K562 (cell line): ENCODE data around the gene ZNF564. TPM values are rescaled to one million over a fixed set of nuclear protein-coding genes. Genes with fewer than 3 reads are reported as not detected.

Experiments
- NR2C2 ChIP-seq, 2 experiments: fragments of 200-800 bp in 1 of 2; sonication (Bioruptor generic) in 1 of 2; sonication (generic) in 1 of 2; formaldehyde crosslinking in 1 of 2; IDR thresholded peaks; 2 replicates each; pipeline versions ENCODE4 v1.6.1 to v1.8.0; 2016 to 2022; ENCODE audit warnings: mild to moderate bottlenecking in 1 of 2, missing compliant biosample characterization in 1 of 2, missing genetic modification characterization in 1 of 2, missing genetic modification reagents in 1 of 2
- PRDM10 ChIP-seq: fragments of 450-650 bp; IDR thresholded peaks from 2 replicates; pipeline ENCODE4 v1.6.1; 2018; ENCODE audit not compliant: partially characterized antibody
- RBM15 ChIP-seq: fragments of 200-400 bp; formaldehyde crosslinking; IDR thresholded peaks from 2 replicates; pipeline ENCODE4 v1.6.1; 2018; ENCODE audit warnings: mild to moderate bottlenecking, low read length, moderate library complexity; ENCODE audit not compliant: insufficient read depth
- SFPQ ChIP-seq: fragments of 200-400 bp; formaldehyde crosslinking; IDR thresholded peaks from 2 replicates; pipeline ENCODE4 v1.6.1; 2017; ENCODE audit warnings: mild to moderate bottlenecking, low read depth, low read length, moderate library complexity
- SMAD2 ChIP-seq: fragments of 150-350 bp; IDR thresholded peaks from 2 replicates; pipeline ENCODE4 v1.6.1; 2014; ENCODE audit warnings: low read depth, mild to moderate bottlenecking, low read length
- SMARCA4 ChIP-seq: fragments of 450-650 bp; IDR thresholded peaks from 2 replicates; pipeline ENCODE4 v1.6.1; 2016
- SP1 ChIP-seq: sonication (generic); formaldehyde crosslinking; IDR thresholded peaks from 2 replicates; pipeline ENCODE4 v1.8.1; 2022; ENCODE audit warnings: mild to moderate bottlenecking, missing genetic modification reagents
- SRF ChIP-seq, 2 experiments: fragments of 250-450, 450-650 bp in 1 of 2; sonication (Bioruptor Pico) in 1 of 2; sonication (generic) in 1 of 2; formaldehyde crosslinking; IDR thresholded peaks; 2 replicates each; pipeline versions ENCODE4 v1.5.0 to v1.5.1; 2020 to 2022; ENCODE audit warnings: mild to moderate bottlenecking in 1 of 2, missing genetic modification reagents in 1 of 2
- ZBTB8A ChIP-seq: fragments of 450-650 bp; IDR thresholded peaks from 2 replicates; pipeline ENCODE4 v1.6.1; 2018; ENCODE audit warnings: mild to moderate bottlenecking, moderate library complexity; ENCODE audit not compliant: partially characterized antibody
- ZNF143 ChIP-seq: sonication (generic); formaldehyde crosslinking; IDR thresholded peaks from 2 replicates; pipeline ENCODE4 v1.9.0; 2022; ENCODE audit warnings: mild to moderate bottlenecking, missing genetic modification reagents
- ZNF253 ChIP-seq: fragments of 250-450 bp; sonication (Bioruptor Pico); conservative IDR thresholded peaks from 2 replicates; pipeline ENCODE4 v1.6.1; 2021; ENCODE audit warnings: mild to moderate bottlenecking
- ZNF398 ChIP-seq: fragments of 250-450 bp; sonication (Bioruptor Pico); IDR thresholded peaks from 2 replicates; pipeline ENCODE4 v1.8.0; 2021; ENCODE audit warnings: moderate library complexity, mild to moderate bottlenecking, inconsistent platforms
- ZNF436 ChIP-seq: fragments of 250-450, 450-650 bp; sonication (Bioruptor Pico); formaldehyde crosslinking; IDR thresholded peaks from 2 replicates; pipeline ENCODE4 v1.7.0; 2020; ENCODE audit warnings: mild to moderate bottlenecking
- ZNF707 ChIP-seq: fragments of 250-450 bp; sonication (Bioruptor Pico); conservative IDR thresholded peaks from 2 replicates; pipeline ENCODE4 v1.8.0; 2022; ENCODE audit warnings: inconsistent platforms, mild to moderate bottlenecking, moderate library complexity
- polyA plus RNA-seq, 8 experiments: library from polyadenylated mRNA; depleted of rRNA in 4 of 8; stranded (reverse) in 5 of 8; unstranded in 3 of 8; fragments of >200 nt; fragmentation: Nextera tagmentation in 2 of 8; fragmentation: Illumina TruSeq in 1 of 8; extraction: Ambion mirVana in 2 of 8; extraction: Trizol in 1 of 8; gene quantifications; 2 replicates each; pipeline versions ENCODE4 v1.2.1 to v1.2.3, GENCODE V29; 2011 to 2014; ENCODE audit warnings: inconsistent platforms in 1 of 8, missing spikeins in 1 of 8
- total RNA-seq, 7 experiments: library from RNA; depleted of rRNA in 6 of 7; stranded (reverse); fragments of >200 nt in 6 of 7; fragmentation: Illumina TruSeq in 2 of 7; extraction: Trizol in 2 of 7; gene quantifications; 2 replicates each; pipeline versions ENCODE4 v1.2.1 to v1.2.3, GENCODE V29; 2011 to 2021; ENCODE audit warnings: low replicate concordance in 1 of 7
- TF ChIP-seq, protein P1 (sequence below): fragments of 450-650 bp; formaldehyde crosslinking; conservative IDR thresholded peaks from 2 replicates; pipeline ENCODE4 v1.4.0; 2022; ENCODE audit warnings: mild to moderate bottlenecking, missing genetic modification characterization
- TF ChIP-seq, protein P2 (sequence below): sonication (generic); formaldehyde crosslinking; IDR thresholded peaks from 2 replicates; pipeline ENCODE4 v1.4.0; 2020; ENCODE audit warnings: mild to moderate bottlenecking, missing genetic modification reagents

The ZNF564 gene
- total and polyA plus RNA-seq, 9 of the 15 experiments (the other 6 are each of a cell fraction or from before 2014, with no cell fraction given): 1.4 to 8.1 (median 5.6) TPM

DNA sequence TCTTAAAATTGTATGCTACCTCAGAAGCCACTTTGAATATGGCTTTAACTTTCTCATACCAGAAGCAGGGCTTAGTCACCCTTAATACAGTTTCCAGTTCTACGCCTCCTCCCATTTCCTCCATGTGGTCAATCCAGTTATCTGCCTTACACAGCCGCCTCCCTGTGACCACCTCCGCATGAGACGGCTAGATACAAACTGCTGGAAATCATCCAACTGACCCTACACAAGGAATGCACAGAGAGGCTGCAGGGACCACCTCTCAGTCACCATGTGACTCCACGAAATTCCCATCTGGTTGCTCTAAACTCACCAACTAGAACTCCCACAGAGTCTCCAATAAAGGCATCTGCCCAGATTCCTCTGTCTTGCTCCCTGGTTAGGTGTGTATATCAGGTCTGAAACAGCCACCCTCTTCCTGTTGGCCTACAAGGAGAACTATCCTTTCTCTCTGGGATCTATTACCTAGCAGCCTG, 6.8 kb downstream of the ZNF564 start (continued):
- no peak for TF ChIP-seq SFPQ
- peak; percentile 28 for TF ChIP-seq PRDM10
- TF ChIP-seq, protein P1, sequence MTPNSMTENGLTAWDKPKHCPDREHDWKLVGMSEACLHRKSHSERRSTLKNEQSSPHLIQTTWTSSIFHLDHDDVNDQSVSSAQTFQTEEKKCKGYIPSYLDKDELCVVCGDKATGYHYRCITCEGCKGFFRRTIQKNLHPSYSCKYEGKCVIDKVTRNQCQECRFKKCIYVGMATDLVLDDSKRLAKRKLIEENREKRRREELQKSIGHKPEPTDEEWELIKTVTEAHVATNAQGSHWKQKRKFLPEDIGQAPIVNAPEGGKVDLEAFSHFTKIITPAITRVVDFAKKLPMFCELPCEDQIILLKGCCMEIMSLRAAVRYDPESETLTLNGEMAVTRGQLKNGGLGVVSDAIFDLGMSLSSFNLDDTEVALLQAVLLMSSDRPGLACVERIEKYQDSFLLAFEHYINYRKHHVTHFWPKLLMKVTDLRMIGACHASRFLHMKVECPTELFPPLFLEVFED (CRISPR knock-in tag): no peak
- TF ChIP-seq, protein P2, sequence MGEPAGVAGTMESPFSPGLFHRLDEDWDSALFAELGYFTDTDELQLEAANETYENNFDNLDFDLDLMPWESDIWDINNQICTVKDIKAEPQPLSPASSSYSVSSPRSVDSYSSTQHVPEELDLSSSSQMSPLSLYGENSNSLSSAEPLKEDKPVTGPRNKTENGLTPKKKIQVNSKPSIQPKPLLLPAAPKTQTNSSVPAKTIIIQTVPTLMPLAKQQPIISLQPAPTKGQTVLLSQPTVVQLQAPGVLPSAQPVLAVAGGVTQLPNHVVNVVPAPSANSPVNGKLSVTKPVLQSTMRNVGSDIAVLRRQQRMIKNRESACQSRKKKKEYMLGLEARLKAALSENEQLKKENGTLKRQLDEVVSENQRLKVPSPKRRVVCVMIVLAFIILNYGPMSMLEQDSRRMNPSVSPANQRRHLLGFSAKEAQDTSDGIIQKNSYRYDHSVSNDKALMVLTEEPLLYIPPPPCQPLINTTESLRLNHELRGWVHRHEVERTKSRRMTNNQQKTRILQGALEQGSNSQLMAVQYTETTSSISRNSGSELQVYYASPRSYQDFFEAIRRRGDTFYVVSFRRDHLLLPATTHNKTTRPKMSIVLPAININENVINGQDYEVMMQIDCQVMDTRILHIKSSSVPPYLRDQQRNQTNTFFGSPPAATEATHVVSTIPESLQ (CRISPR knock-in tag): no peak
- TF ChIP-seq ZNF436 (CRISPR knock-in tag): no peak
- no peak for TF ChIP-seq ZNF253 (CRISPR knock-in tag)
- TF ChIP-seq ZNF143 (CRISPR knock-in tag): no peak
- TF ChIP-seq RBM15: no peak
- TF ChIP-seq ZBTB8A: no peak
- TF ChIP-seq NR2C2 (CRISPR knock-in tag; IDR thresholded peaks at IDR 0.05): no peak
- TF ChIP-seq NR2C2 (tag; IDR thresholded peaks at IDR 0.05): peak; percentile 18; the same call in 1 of the 2 replicates
- peak; percentile 99 for TF ChIP-seq SMARCA4
- TF ChIP-seq SMAD2: no peak
- peak; percentile 69; the same call in 1 of the 2 replicates for TF ChIP-seq SP1 (CRISPR knock-in tag)
- no peak for TF ChIP-seq ZNF707 (CRISPR knock-in tag)
- no peak for TF ChIP-seq SRF (CRISPR knock-in tag; IDR thresholded peaks at IDR 0.05)
- TF ChIP-seq ZNF398 (CRISPR knock-in tag): no peak
